HepG2 (cell line): ENCODE data around the gene SPATC1L. TPM values are rescaled to one million over a fixed set of nuclear protein-coding genes. Genes with fewer than 3 reads are reported as not detected.

Experiments used
- AGO1 ChIP-seq: fragments of 200-400 bp; formaldehyde crosslinking; IDR thresholded peaks from 2 replicates; pipeline ENCODE4 v1.6.1; 2017; ENCODE audit warnings: mild to moderate bottlenecking, low read depth, low read length, moderate library complexity; ENCODE audit not compliant: poor library complexity, severe bottlenecking
- FOSL2 ChIP-seq: sonication (generic); formaldehyde crosslinking; IDR thresholded peaks from 2 replicates; pipeline ENCODE4 v1.4.0; 2020; ENCODE audit warnings: missing genetic modification reagents
- KLF12 ChIP-seq: sonication (generic); formaldehyde crosslinking; IDR thresholded peaks from 2 replicates; pipeline ENCODE4 v1.4.0; 2020; ENCODE audit warnings: missing genetic modification reagents, borderline replicate concordance
- LCORL ChIP-seq, 2 experiments: fragments of 450-650 bp in 1 of 2; sonication (generic) in 1 of 2; formaldehyde crosslinking in 1 of 2; IDR thresholded peaks; 2 replicates each; pipeline versions ENCODE4 v1.5.0 to v1.6.1; 2017 to 2020; ENCODE audit warnings: antibody characterized with exemption in 1 of 2, missing genetic modification reagents in 1 of 2
- ZNF430 ChIP-seq: sonication (generic); formaldehyde crosslinking; IDR thresholded peaks from 2 replicates; pipeline ENCODE4 v1.9.0; 2021; ENCODE audit warnings: mild to moderate bottlenecking, missing genetic modification reagents
- ZNF572 ChIP-seq: sonication (generic); formaldehyde crosslinking; IDR thresholded peaks from 2 replicates; pipeline ENCODE4 v1.5.1; 2020; ENCODE audit warnings: mild to moderate bottlenecking, missing genetic modification reagents
- polyA plus RNA-seq, 8 experiments: library from polyadenylated mRNA; depleted of rRNA in 3 of 8; stranded (reverse) in 7 of 8; unstranded in 1 of 8; fragments of >200 nt; fragmentation: Illumina TruSeq in 4 of 8; extraction: Trizol in 4 of 8; gene quantifications; 2 replicates each; pipeline versions ENCODE4 v1.2.1 to v1.2.3, GENCODE V29; 2011 to 2016; ENCODE audit warnings: low read depth in 4 of 8, missing spikeins in 1 of 8, mixed read lengths in 1 of 8; ENCODE audit not compliant: insufficient read depth in 1 of 8
- total RNA-seq, 5 experiments: library from RNA; depleted of rRNA; stranded (reverse); fragments of >200 nt; fragmentation: Illumina TruSeq; extraction: Trizol; gene quantifications; 2 replicates each; pipeline ENCODE4 v1.2.3, GENCODE V29; 2016; ENCODE audit warnings: low read depth in 1 of 5
- TF ChIP-seq, protein P1 (sequence below): sonication (generic); formaldehyde crosslinking; IDR thresholded peaks from 2 replicates; pipeline ENCODE4 v1.5.0; 2020; ENCODE audit warnings: mild to moderate bottlenecking, missing genetic modification reagents
- TF ChIP-seq, protein P2 (sequence below): sonication (generic); formaldehyde crosslinking; IDR thresholded peaks from 2 replicates; pipeline ENCODE4 v1.5.1; 2020; ENCODE audit warnings: missing genetic modification reagents, mild to moderate bottlenecking, borderline replicate concordance
- TF ChIP-seq, protein P3 (sequence below): IDR thresholded peaks from 2 replicates; pipeline ENCODE4 v1.6.1; 2012; ENCODE audit warnings: low read depth, low read length, improper control_type of control experiment
- TF ChIP-seq, protein P4 (sequence below): sonication (generic); formaldehyde crosslinking; IDR thresholded peaks from 2 replicates; pipeline ENCODE4 v1.5.0; 2020; ENCODE audit warnings: missing genetic modification reagents

SPATC1L gene
- total and polyA plus RNA-seq, 2 of the 13 experiments (the other 11 are each of a cell fraction or from before 2014, with no cell fraction given), result 1.4 to 3.3 TPM

DNA sequence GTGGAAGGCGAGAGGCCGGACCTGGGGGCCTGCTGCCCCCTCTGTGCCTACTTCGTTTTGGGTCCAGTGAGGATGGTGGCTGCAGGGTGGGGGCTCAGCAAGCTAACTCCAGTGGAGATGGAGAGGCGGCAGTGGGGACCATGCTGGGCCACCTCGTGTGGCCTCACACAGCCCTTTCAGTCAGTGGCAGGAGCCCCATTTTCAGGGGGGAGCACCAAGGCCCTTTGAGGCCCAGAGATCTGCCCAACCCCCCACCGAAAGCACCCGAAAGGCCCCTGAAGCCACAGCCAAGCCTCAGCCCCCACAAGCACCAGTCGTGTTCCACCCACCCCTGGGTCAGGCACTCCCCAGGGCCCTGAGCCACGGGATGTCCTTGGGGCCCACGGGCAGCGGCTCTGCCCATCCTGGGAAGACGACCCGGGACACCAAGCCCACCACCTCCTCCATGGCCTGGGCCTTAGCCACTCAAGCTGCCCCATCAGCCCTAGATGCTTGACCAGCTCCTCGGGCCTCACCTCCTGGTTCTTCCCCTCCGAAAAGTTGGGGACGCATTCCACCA lies 29.2 kb downstream of the SPATC1L start (continued):
- TF ChIP-seq, protein P1, sequence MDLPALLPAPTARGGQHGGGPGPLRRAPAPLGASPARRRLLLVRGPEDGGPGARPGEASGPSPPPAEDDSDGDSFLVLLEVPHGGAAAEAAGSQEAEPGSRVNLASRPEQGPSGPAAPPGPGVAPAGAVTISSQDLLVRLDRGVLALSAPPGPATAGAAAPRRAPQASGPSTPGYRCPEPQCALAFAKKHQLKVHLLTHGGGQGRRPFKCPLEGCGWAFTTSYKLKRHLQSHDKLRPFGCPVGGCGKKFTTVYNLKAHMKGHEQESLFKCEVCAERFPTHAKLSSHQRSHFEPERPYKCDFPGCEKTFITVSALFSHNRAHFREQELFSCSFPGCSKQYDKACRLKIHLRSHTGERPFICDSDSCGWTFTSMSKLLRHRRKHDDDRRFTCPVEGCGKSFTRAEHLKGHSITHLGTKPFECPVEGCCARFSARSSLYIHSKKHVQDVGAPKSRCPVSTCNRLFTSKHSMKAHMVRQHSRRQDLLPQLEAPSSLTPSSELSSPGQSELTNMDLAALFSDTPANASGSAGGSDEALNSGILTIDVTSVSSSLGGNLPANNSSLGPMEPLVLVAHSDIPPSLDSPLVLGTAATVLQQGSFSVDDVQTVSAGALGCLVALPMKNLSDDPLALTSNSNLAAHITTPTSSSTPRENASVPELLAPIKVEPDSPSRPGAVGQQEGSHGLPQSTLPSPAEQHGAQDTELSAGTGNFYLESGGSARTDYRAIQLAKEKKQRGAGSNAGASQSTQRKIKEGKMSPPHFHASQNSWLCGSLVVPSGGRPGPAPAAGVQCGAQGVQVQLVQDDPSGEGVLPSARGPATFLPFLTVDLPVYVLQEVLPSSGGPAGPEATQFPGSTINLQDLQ (CRISPR knock-in tag), result no peak; the same call in 1 of the 2 replicates
- TF ChIP-seq, protein P2, sequence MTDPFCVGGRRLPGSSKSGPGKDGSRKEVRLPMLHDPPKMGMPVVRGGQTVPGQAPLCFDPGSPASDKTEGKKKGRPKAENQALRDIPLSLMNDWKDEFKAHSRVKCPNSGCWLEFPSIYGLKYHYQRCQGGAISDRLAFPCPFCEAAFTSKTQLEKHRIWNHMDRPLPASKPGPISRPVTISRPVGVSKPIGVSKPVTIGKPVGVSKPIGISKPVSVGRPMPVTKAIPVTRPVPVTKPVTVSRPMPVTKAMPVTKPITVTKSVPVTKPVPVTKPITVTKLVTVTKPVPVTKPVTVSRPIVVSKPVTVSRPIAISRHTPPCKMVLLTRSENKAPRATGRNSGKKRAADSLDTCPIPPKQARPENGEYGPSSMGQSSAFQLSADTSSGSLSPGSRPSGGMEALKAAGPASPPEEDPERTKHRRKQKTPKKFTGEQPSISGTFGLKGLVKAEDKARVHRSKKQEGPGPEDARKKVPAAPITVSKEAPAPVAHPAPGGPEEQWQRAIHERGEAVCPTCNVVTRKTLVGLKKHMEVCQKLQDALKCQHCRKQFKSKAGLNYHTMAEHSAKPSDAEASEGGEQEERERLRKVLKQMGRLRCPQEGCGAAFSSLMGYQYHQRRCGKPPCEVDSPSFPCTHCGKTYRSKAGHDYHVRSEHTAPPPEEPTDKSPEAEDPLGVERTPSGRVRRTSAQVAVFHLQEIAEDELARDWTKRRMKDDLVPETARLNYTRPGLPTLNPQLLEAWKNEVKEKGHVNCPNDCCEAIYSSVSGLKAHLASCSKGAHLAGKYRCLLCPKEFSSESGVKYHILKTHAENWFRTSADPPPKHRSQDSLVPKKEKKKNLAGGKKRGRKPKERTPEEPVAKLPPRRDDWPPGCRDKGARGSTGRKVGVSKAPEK (CRISPR knock-in tag), result no peak
- TF ChIP-seq, protein P3, sequence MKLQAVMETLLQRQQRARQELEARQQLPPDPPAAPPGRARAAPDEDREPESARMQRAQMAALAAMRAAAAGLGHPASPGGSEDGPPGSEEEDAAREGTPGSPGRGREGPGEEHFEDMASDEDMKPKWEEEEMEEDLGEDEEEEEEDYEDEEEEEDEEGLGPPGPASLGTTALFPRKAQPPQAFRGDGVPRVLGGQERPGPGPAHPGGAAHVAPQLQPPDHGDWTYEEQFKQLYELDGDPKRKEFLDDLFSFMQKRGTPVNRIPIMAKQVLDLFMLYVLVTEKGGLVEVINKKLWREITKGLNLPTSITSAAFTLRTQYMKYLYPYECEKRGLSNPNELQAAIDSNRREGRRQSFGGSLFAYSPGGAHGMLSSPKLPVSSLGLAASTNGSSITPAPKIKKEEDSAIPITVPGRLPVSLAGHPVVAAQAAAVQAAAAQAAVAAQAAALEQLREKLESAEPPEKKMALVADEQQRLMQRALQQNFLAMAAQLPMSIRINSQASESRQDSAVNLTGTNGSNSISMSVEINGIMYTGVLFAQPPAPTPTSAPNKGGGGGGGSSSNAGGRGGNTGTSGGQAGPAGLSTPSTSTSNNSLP, result no peak
- TF ChIP-seq AGO1 (no peak), ZNF430 (CRISPR knock-in tag) (peak; percentile 80), FOSL2 (no peak), KLF12 (CRISPR knock-in tag) (no peak), LCORL (IDR thresholded peaks at IDR 0.05) (no peak), LCORL (CRISPR knock-in tag; IDR thresholded peaks at IDR 0.05) (no peak), ZNF572 (CRISPR knock-in tag) (0 out of 2 replicates have a peak, but pooled peaks have one; percentile 42)
- TF ChIP-seq, protein P4, sequence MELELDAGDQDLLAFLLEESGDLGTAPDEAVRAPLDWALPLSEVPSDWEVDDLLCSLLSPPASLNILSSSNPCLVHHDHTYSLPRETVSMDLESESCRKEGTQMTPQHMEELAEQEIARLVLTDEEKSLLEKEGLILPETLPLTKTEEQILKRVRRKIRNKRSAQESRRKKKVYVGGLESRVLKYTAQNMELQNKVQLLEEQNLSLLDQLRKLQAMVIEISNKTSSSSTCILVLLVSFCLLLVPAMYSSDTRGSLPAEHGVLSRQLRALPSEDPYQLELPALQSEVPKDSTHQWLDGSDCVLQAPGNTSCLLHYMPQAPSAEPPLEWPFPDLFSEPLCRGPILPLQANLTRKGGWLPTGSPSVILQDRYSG (CRISPR knock-in tag), result 0 out of 2 replicates have a peak, but pooled peaks have one; percentile 18
- TF ChIP-seq, all 625 proteins: peak for 35
